PC-9 (cell line): ENCODE measurements around the gene NKAIN2. TPM values are rescaled to one million over a fixed set of nuclear protein-coding genes. Genes with fewer than 3 reads are reported as not detected.

Experiments used
- BruUV-seq: library from RNA; stranded (reverse); fragments of 400-500 nt; replicated peaks from 2 replicates; lab custom pipeline; 2021; lab: Mats Ljungman, UMichigan
- CTCF ChIA-PET: fragments of 300-600 bp; sonication (Branson Sonifier 250); formaldehyde crosslinking; loops from one replicate; lab custom pipeline; 2022; ENCODE audit warnings: antibody characterized with exemption; lab: Charles Lee
- POLR2A ChIA-PET: fragments of 300-600 bp; sonication (Branson Sonifier 250); formaldehyde crosslinking; loops from one replicate; lab custom pipeline; 2022; ENCODE audit warnings: antibody characterized with exemption; ENCODE audit not compliant: unreplicated experiment; lab: Charles Lee
- DNase-seq, 2 experiments: peaks; one replicate each; pipeline versions ENCODE4 v3.0.0 to v3.0.0-alpha.2; 2015 to 2022; ENCODE audit warnings: mixed read lengths in 1 of 2
- H2AFZ ChIP-seq: fragments of 200-600 bp; sonication (generic); 2 replicates; pipeline ENCODE4 v1.8.1; 2017; ENCODE audit warnings: antibody characterized with exemption
- H3F3A ChIP-seq: fragments of 200-600 bp; sonication (generic); 2 replicates; pipeline ENCODE4 v1.8.1; 2017; ENCODE audit warnings: antibody characterized with exemption, mild to moderate bottlenecking, low read depth; ENCODE audit not compliant: insufficient read depth
- H3K27ac ChIP-seq: fragments of 200-600 bp; sonication (generic); 2 replicates; pipeline ENCODE4 v1.6.1; 2016; ENCODE audit warnings: mixed run types
- H3K27me3 ChIP-seq: fragments of 200-600 bp; sonication (generic); 2 replicates; pipeline ENCODE4 v1.6.1; 2016; ENCODE audit warnings: low read depth, mixed run types; ENCODE audit not compliant: insufficient read depth
- H3K36me3 ChIP-seq: fragments of 200-600 bp; sonication (generic); 2 replicates; pipeline ENCODE4 v1.6.1; 2016; ENCODE audit warnings: low read depth, mixed run types
- H3K4me1 ChIP-seq: fragments of 200-600 bp; sonication (generic); replicated peaks from 2 replicates; pipeline ENCODE4 v1.6.1; 2016; ENCODE audit warnings: mixed run types; ENCODE audit not compliant: insufficient read depth
- H3K4me2 ChIP-seq: fragments of 200-600 bp; sonication (generic); 2 replicates; pipeline ENCODE4 v1.6.1; 2017; ENCODE audit warnings: mixed run types
- H3K4me3 ChIP-seq: fragments of 200-600 bp; sonication (generic); 2 replicates; pipeline ENCODE4 v1.6.1; 2016; ENCODE audit warnings: mixed run types
- H3K79me2 ChIP-seq: fragments of 200-600 bp; sonication (generic); 2 replicates; pipeline ENCODE4 v1.6.1; 2017; ENCODE audit warnings: low read depth, mixed run types
- H3K9me2 ChIP-seq: fragments of 200-600 bp; sonication (generic); 2 replicates; pipeline ENCODE4 v1.8.1; 2017; ENCODE audit warnings: mild to moderate bottlenecking; ENCODE audit not compliant: insufficient read depth
- H3K9me3 ChIP-seq: fragments of 200-600 bp; sonication (generic); 2 replicates; pipeline ENCODE4 v1.8.1; 2016; ENCODE audit warnings: low read depth; ENCODE audit not compliant: insufficient read depth
- H4K20me1 ChIP-seq: fragments of 200-600 bp; sonication (generic); 2 replicates; pipeline ENCODE4 v1.8.1; 2017; ENCODE audit not compliant: insufficient read depth
- CTCF ChIP-seq: fragments of 200-600 bp; sonication (generic); conservative IDR thresholded peaks from 2 replicates; pipeline ENCODE4 v1.6.1; 2017; ENCODE audit warnings: mixed run types, antibody characterized with exemption, mild to moderate bottlenecking, moderate library complexity
- EZH2 ChIP-seq: fragments of 200-600 bp; sonication (generic); IDR thresholded peaks from 2 replicates; pipeline ENCODE4 v1.8.0; 2017; ENCODE audit warnings: antibody characterized with exemption, low read depth
- intact Hi-C: fragments of 100-400 bp; cut with micrococcal nuclease; formaldehyde crosslinking; loops from one replicate; pipeline ENCODE4 v1.10.0; 2022; ENCODE audit not compliant: unreplicated experiment
- total RNA-seq: library from RNA; stranded (reverse); gene quantifications from 2 replicates; pipeline ENCODE4 v1.2.3, GENCODE V29; 2021

The NKAIN2 gene
- total RNA-seq, 1 experiment from 2014 or later = not detected

DNA sequence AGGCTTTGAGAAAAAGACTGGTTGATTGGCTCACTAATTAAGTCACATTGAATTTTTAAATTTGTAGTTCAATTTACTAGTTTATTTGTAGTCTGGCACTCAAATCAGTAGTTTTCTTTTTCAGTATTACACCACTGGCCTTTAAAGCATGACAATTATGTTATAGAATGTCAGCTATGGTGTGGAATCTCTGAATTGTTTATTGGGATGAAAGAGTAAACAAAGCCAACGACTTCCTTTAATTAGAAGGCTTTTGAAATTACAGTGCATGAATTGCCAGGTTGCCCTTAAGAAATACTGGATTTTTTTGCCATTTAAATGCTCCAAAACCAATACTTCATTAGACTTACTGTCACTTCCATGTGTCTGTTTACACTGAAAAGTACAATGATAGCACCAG lies 731.6 kb downstream of the NKAIN2 start:
- ChIA-PET CTCF (no interaction called here), POLR2A (interaction anchor here (0.5 kb wide), 1 partner anchor 118 kb away, joined by 4 read pairs; no protein-coding TSS in a partner anchor)
- no peak for DNase-seq
- Histone ChIP-seq H3K79me2 (no peaks in the 10 kb centered on the region), H3K27ac (no peak overlapping the region), H3K9me2 (no peaks in the 10 kb centered on the region; the same call in 1 of the 2 replicates), H3K27me3 (no peaks in the 10 kb centered on the region), H3K4me2 (peak overlapping the region; percentile 43; the same call in 1 of the 2 replicates), H3K4me3 (no peak overlapping the region), H3K4me1 (peaks cover 19% of the 10 kb centered on the region), H3F3A (no peaks in the 10 kb centered on the region), H4K20me1 (no peaks in the 10 kb centered on the region), H2AFZ (no peak overlapping the region), H3K36me3 (no peaks in the 10 kb centered on the region), H3K9me3 (no peaks in the 10 kb centered on the region)
- TF ChIP-seq EZH2 = no peak
- TF ChIP-seq CTCF = no peak
- intact Hi-C loops = no loop called here
- no TSS peak for BruUV-seq

DNA sequence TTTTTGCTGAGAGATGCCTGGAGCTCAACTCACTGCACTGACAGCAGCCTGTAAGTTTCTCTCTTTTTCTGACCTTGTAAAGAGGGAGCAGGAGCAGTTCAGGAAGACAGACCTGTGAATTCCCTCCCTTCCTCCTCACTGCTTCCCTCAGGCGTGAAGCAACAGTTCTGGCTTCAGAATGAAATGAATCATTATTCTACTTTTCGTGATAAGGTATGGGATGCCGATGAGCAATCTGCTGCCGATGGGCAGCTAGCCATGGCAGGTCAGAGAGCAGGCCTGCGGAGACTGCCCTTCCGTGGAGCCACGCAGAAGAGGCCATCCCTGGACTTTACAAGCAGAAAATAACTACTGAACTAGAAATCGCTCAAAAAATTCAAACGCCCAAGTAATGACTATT lies 732.1 kb downstream of the NKAIN2 start:
- intact Hi-C loops = no loop called here
- no peaks in the 10 kb centered on the region for H4K20me1 ChIP-seq
- POLR2A ChIA-PET = no interaction called here
- H3K27ac ChIP-seq = no peak overlapping the region
- H3K79me2 ChIP-seq = no peaks in the 10 kb centered on the region
- H3K9me2 ChIP-seq = no peaks in the 10 kb centered on the region; the same call in 1 of the 2 replicates
- H3K9me3 ChIP-seq = no peaks in the 10 kb centered on the region
- TF ChIP-seq EZH2 (no peak), CTCF (no peak)
- no peaks in the 10 kb centered on the region for H3F3A ChIP-seq
- H3K36me3 ChIP-seq = no peaks in the 10 kb centered on the region
- H3K4me1 ChIP-seq = peaks cover 19% of the 10 kb centered on the region
- H3K27me3 ChIP-seq = no peaks in the 10 kb centered on the region
- H3K4me2 ChIP-seq = peak overlapping the region; percentile 43
- H2AFZ ChIP-seq = 0 out of 2 replicates have a peak overlapping the region, but pooled peaks have one; percentile 2
- BruUV-seq = no TSS peak
- DNase-seq = peak; percentile 53 to 76
- H3K4me3 ChIP-seq = no peak overlapping the region
- CTCF ChIA-PET = no interaction called here

GRCh38 chr6:124536157-124536841 lies 732.6 kb downstream of the NKAIN2 start:
- Histone ChIP-seq H3K27me3 (no peaks in the 10 kb centered on the region), H3K9me3 (no peaks in the 10 kb centered on the region), H3K4me3 (no peak overlapping the region), H3K79me2 (no peaks in the 10 kb centered on the region), H4K20me1 (no peaks in the 10 kb centered on the region), H2AFZ (0 out of 2 replicates have a peak overlapping the region, but pooled peaks have one; percentile 2), H3K36me3 (no peaks in the 10 kb centered on the region), H3F3A (no peaks in the 10 kb centered on the region), H3K9me2 (no peaks in the 10 kb centered on the region; the same call in 1 of the 2 replicates), H3K4me1 (peaks cover 19% of the 10 kb centered on the region), H3K27ac (no peak overlapping the region), H3K4me2 (peak overlapping the region; percentile 43)
- TF ChIP-seq EZH2 = no peak
- no peak for TF ChIP-seq CTCF
- ChIA-PET CTCF (no interaction called here), POLR2A (no interaction called here)
- intact Hi-C loops = no loop called here
- no peak for DNase-seq
- no TSS peak for BruUV-seq
